SIG-M5 treated with dmso at 0.1 percent for 504 hours (cell line): Measurements from ENCODE around the gene SPSB3.
"Not testable (repeated sequence)": the region's sequence is repeated elsewhere in the genome, so short reads cannot be mapped to it uniquely, and the experiment has no call there.

Source experiments
- DNase-seq: peaks from one replicate; lab custom pipeline; 2025; ENCODE audit not compliant: unreplicated experiment; lab: John Stamatoyannopoulos, UW

The SPSB3 gene

GRCh38 chr16:1744338-1744840 is 38.0 kb downstream of the SPSB3 start:
- no peak for DNase-seq

- no peak for DNase-seq
Measured at GRCh38 chr16:1743376-1744337, 38.7 kb downstream of the SPSB3 start.

GRCh38 chr16:1741553-1742165 is 40.7 kb downstream of the SPSB3 start:
- no peak for DNase-seq

- no peak for DNase-seq
Measured at GRCh38 chr16:1740781-1741490, 41.4 kb downstream of the SPSB3 start.

GRCh38 chr16:1740234-1740633 is 42.1 kb downstream of the SPSB3 start:
- DNase-seq, result no peak

GRCh38 chr16:1734816-1735215 is 47.6 kb downstream of the SPSB3 start:
- no peak for DNase-seq

GRCh38 chr16:1734123-1734522 is 48.2 kb downstream of the SPSB3 start:
- no peak for DNase-seq

GRCh38 chr16:1732551-1732987 is 49.8 kb downstream of the SPSB3 start:
- DNase-seq, result not testable (repeated sequence)

GRCh38 chr16:1732071-1732470 is 50.3 kb downstream of the SPSB3 start:
- DNase-seq, result no peak

- DNase-seq, result no peak
Measured at GRCh38 chr16:1731603-1732002, 50.8 kb downstream of the SPSB3 start.

- DNase-seq, result no peak
Measured at GRCh38 chr16:1731073-1731472, 51.3 kb downstream of the SPSB3 start.

GRCh38 chr16:1729445-1729844 is 52.9 kb downstream of the SPSB3 start:
- DNase-seq, result no peak

GRCh38 chr16:1729026-1729425 is 53.3 kb downstream of the SPSB3 start:
- DNase-seq, result no peak

- DNase-seq, result no peak
Measured at GRCh38 chr16:1727651-1728624, 54.4 kb downstream of the SPSB3 start.
